OCI-LY1 (cell line): ENCODE results near the gene MUC6.

Experiments
- H2AFZ ChIP-seq: fragments of 200-600 bp; sonication (generic), shearing (Covaris generic); 2 replicates; pipeline ENCODE4 v1.6.0; 2014; ENCODE audit warnings: antibody characterized with exemption, mild to moderate bottlenecking, low read length
- H3F3A ChIP-seq: fragments of 200-600 bp; sonication (generic), shearing (Covaris generic); 2 replicates; pipeline ENCODE4 v1.6.0; 2014; ENCODE audit warnings: mild to moderate bottlenecking, antibody characterized with exemption, low read length, moderate library complexity; ENCODE audit not compliant: insufficient read depth
- H3K27ac ChIP-seq: fragments of 200-600 bp; sonication (generic); 2 replicates; pipeline ENCODE4 v1.5.1; 2014; ENCODE audit warnings: low read length, mixed run types, mild to moderate bottlenecking, low read depth; ENCODE audit not compliant: poor library complexity, severe bottlenecking
- H3K27me3 ChIP-seq: fragments of 200-600 bp; sonication (generic); 2 replicates; pipeline ENCODE4 v1.6.0; 2014; ENCODE audit warnings: antibody characterized with exemption, mild to moderate bottlenecking, low read length, moderate library complexity; ENCODE audit not compliant: insufficient read depth
- H3K36me3 ChIP-seq: fragments of 200-600 bp; sonication (generic); 2 replicates; pipeline ENCODE4 v1.6.1; 2014; ENCODE audit warnings: mild to moderate bottlenecking, antibody characterized with exemption, low read length, moderate library complexity, mixed read lengths; ENCODE audit not compliant: insufficient read depth
- H3K4me1 ChIP-seq: fragments of 200-600 bp; sonication (generic); 2 replicates; pipeline ENCODE4 v1.5.1; 2014; ENCODE audit warnings: mild to moderate bottlenecking, low read length, moderate library complexity; ENCODE audit not compliant: insufficient read depth, severe bottlenecking
- H3K4me2 ChIP-seq: fragments of 200-600 bp; sonication (generic), shearing (Covaris generic); 2 replicates; pipeline ENCODE4 v1.6.1; 2014; ENCODE audit warnings: low read length
- H3K4me3 ChIP-seq: fragments of 200-600 bp; sonication (generic); 2 replicates; pipeline ENCODE4 v1.5.1; 2014; ENCODE audit warnings: low read length, low read depth, mild to moderate bottlenecking, mixed read lengths; ENCODE audit not compliant: poor library complexity, severe bottlenecking
- H3K79me2 ChIP-seq: fragments of 200-600 bp; shearing (Covaris generic); 2 replicates; pipeline ENCODE4 v1.6.1; 2016; ENCODE audit warnings: mixed run types, low read length, mixed read lengths; ENCODE audit not compliant: insufficient read depth
- H3K9ac ChIP-seq: fragments of 200-600 bp; sonication (generic), shearing (Covaris generic); 2 replicates; pipeline ENCODE4 v1.6.1; 2014; ENCODE audit warnings: mild to moderate bottlenecking, low read length, mixed read lengths
- H3K9me2 ChIP-seq: fragments of 200-600 bp; sonication (generic), shearing (Covaris generic); 2 replicates; pipeline ENCODE4 v1.6.1; 2014; ENCODE audit warnings: low read depth, mild to moderate bottlenecking, low read length, mixed read lengths
- H3K9me3 ChIP-seq: fragments of 200-600 bp; shearing (Covaris generic); 2 replicates; pipeline ENCODE4 v1.6.1; 2014; ENCODE audit warnings: low read length, mixed read lengths
- H4K20me1 ChIP-seq: fragments of 200-600 bp; sonication (generic), shearing (Covaris generic); 2 replicates; pipeline ENCODE4 v1.6.0; 2016; ENCODE audit warnings: mild to moderate bottlenecking, low read length; ENCODE audit not compliant: insufficient read depth
- CTCF ChIP-seq: fragments of 200-600 bp; sonication (generic), shearing (Covaris generic); IDR thresholded peaks from 2 replicates; pipeline ENCODE4 v1.5.1; 2017; ENCODE audit warnings: mild to moderate bottlenecking, antibody characterized with exemption, low read length, moderate library complexity, mixed read lengths
- EZH2 ChIP-seq: fragments of 200-600 bp; sonication (generic), shearing (Covaris generic); IDR thresholded peaks from 2 replicates; pipeline ENCODE4 v1.8.0; 2017; ENCODE audit warnings: borderline replicate concordance, mixed run types, mild to moderate bottlenecking, antibody characterized with exemption, low read length, moderate library complexity, mixed read lengths

Gene MUC6

GRCh38 chr11:1081601-1082311, 45.2 kb upstream of the MUC6 start:
- TF ChIP-seq EZH2 (no peak), CTCF (no peak)
- Histone ChIP-seq H3K27me3 (no peaks in the 10 kb centered on the region), H3K79me2 (no peaks in the 10 kb centered on the region), H3F3A (no peaks in the 10 kb centered on the region), H3K27ac (no peak overlapping the region), H3K9me3 (no peaks in the 10 kb centered on the region), H2AFZ (no peak overlapping the region), H3K9me2 (no peaks in the 10 kb centered on the region), H4K20me1 (no peaks in the 10 kb centered on the region), H3K4me1 (no peaks in the 10 kb centered on the region), H3K9ac (no peak overlapping the region), H3K4me2 (no peak overlapping the region), H3K36me3 (no peaks in the 10 kb centered on the region), H3K4me3 (no peak overlapping the region)

GRCh38 chr11:1078191-1078601, 41.7 kb upstream of the MUC6 start:
- Histone ChIP-seq H2AFZ (no peak overlapping the region), H3K4me1 (no peaks in the 10 kb centered on the region), H3K4me2 (no peak overlapping the region), H3K36me3 (no peaks in the 10 kb centered on the region), H3K79me2 (no peaks in the 10 kb centered on the region), H3K9me3 (no peaks in the 10 kb centered on the region), H3K4me3 (no peak overlapping the region), H4K20me1 (no peaks in the 10 kb centered on the region), H3K27me3 (peaks cover 11% of the 10 kb centered on the region; the same call in 1 of the 2 replicates), H3K9ac (no peak overlapping the region), H3K27ac (no peak overlapping the region), H3K9me2 (no peaks in the 10 kb centered on the region), H3F3A (no peaks in the 10 kb centered on the region)
- TF ChIP-seq CTCF (no peak), EZH2 (no peak)

- no peak for TF ChIP-seq CTCF
- TF ChIP-seq EZH2, result no peak
- Histone ChIP-seq H3K4me3 (no peak overlapping the region), H3K9me2 (no peaks in the 10 kb centered on the region), H3K27me3 (peaks cover 15% of the 10 kb centered on the region; the same call in 1 of the 2 replicates), H3K9ac (no peak overlapping the region), H3K4me2 (no peak overlapping the region), H3K36me3 (no peaks in the 10 kb centered on the region), H3K9me3 (no peaks in the 10 kb centered on the region), H3K79me2 (no peaks in the 10 kb centered on the region), H3F3A (no peaks in the 10 kb centered on the region), H4K20me1 (no peaks in the 10 kb centered on the region), H3K4me1 (no peaks in the 10 kb centered on the region), H3K27ac (no peak overlapping the region), H2AFZ (no peak overlapping the region)
Measured at GRCh38 chr11:1077417-1078119, 41.0 kb upstream of the MUC6 start.
